GM12878 (cell line): ENCODE measurements around the gene MTF2. TPM values are rescaled to one million over a fixed set of nuclear protein-coding genes. Genes with fewer than 3 reads are reported as not detected.

Experiments used
- ATAC-seq: fragments of 200-7000 bp; cut with Tn5 transposase; 3 replicates; pipeline ENCODE4 v1.9.1; 2020; ENCODE audit warnings: mild to moderate bottlenecking, moderate library complexity
- BruUV-seq: library from RNA; stranded (reverse); fragments of 400-500 nt; replicated peaks from 2 replicates; lab custom pipeline; 2021; lab: Mats Ljungman, UMichigan
- CTCF ChIA-PET: fragments of 300-600 bp; sonication (Branson Sonifier 250); formaldehyde crosslinking; extraction: SDS; loops from one replicate; lab custom pipeline; 2021; ENCODE audit warnings: inconsistent platforms; lab: Yijun Ruan, JAX
- POLR2A ChIA-PET: fragments of 350-600 bp; formaldehyde crosslinking; extraction: SDS; loops from one replicate; lab custom pipeline; 2021; ENCODE audit warnings: inconsistent platforms; lab: Charles Lee
- RAD21 ChIA-PET: fragments of 300-600 bp; sonication (Branson Sonifier 250); formaldehyde crosslinking; loops from one replicate; lab custom pipeline; 2023; ENCODE audit warnings: antibody characterized with exemption; ENCODE audit not compliant: unreplicated experiment; lab: Charles Lee
- SMC1A ChIA-PET: fragments of 300-600 bp; sonication (Branson Sonifier 250); formaldehyde crosslinking; loops from one replicate; lab custom pipeline; 2023; ENCODE audit not compliant: unreplicated experiment, uncharacterized antibody; lab: Charles Lee
- DNase-seq: peaks from one replicate; pipeline ENCODE4 v3.0.0-alpha.2; 2011; ENCODE audit warnings: low read depth, low spot score
- FAIRE-seq: peaks from 3 replicates; lab custom pipeline; 2011; peaks lifted over from hg19 to GRCh38; lab: Jason Lieb, UNC
- H2AFZ ChIP-seq: 2 replicates; pipeline ENCODE4 v1.6.0; 2011; ENCODE audit warnings: low read depth, low read length, control low read depth; ENCODE audit not compliant: control insufficient read depth
- H3K27ac ChIP-seq: 2 replicates; pipeline ENCODE4 v1.5.1; 2011; ENCODE audit warnings: control low read depth; ENCODE audit not compliant: control insufficient read depth, insufficient read depth
- H3K27me3 ChIP-seq, 2 experiments: replicated peaks in 1 of 2; 2 replicates each; pipeline versions ENCODE4 v1.6.0 to v1.6.1; 2011; ENCODE audit warnings: low read length in 1 of 2; ENCODE audit not compliant: control insufficient read depth in 2 of 2, insufficient read depth in 2 of 2
- H3K36me3 ChIP-seq, 2 experiments: 2 replicates each; pipeline ENCODE4 v1.5.1; 2011; ENCODE audit warnings: low read length in 1 of 2; ENCODE audit not compliant: control insufficient read depth in 2 of 2, insufficient read depth in 2 of 2
- H3K4me1 ChIP-seq: 2 replicates; pipeline ENCODE4 v1.6.1; 2011; ENCODE audit warnings: mild to moderate bottlenecking, low read length, moderate library complexity, mixed read lengths; ENCODE audit not compliant: control insufficient read depth, insufficient read depth
- H3K4me2 ChIP-seq: 2 replicates; pipeline ENCODE4 v1.6.0; 2011; ENCODE audit warnings: control low read depth; ENCODE audit not compliant: control insufficient read depth, insufficient read depth
- H3K4me3 ChIP-seq: fragments of 200-600 bp; sonication (generic); 2 replicates; pipeline ENCODE4 v1.5.1; 2016
- H3K79me2 ChIP-seq: 2 replicates; pipeline ENCODE4 v1.6.0; 2011; ENCODE audit warnings: low read length; ENCODE audit not compliant: control insufficient read depth, insufficient read depth
- H3K9ac ChIP-seq: 2 replicates; pipeline ENCODE4 v1.8.0; 2011; ENCODE audit warnings: low read length, control low read depth, mixed read lengths; ENCODE audit not compliant: control insufficient read depth, insufficient read depth
- H3K9me3 ChIP-seq: replicated peaks from 3 replicates; pipeline ENCODE4 v1.5.1; 2011; ENCODE audit warnings: mild to moderate bottlenecking, low read length; ENCODE audit not compliant: control insufficient read depth, insufficient read depth
- H4K20me1 ChIP-seq: 2 replicates; pipeline ENCODE4 v1.6.0; 2011; ENCODE audit not compliant: control insufficient read depth, insufficient read depth
- BCL3 ChIP-seq: IDR thresholded peaks from 2 replicates; pipeline ENCODE4 v1.6.1; 2011; ENCODE audit warnings: borderline replicate concordance, low read depth, mild to moderate bottlenecking, moderate library complexity, low read length; ENCODE audit not compliant: insufficient read depth, poor library complexity, severe bottlenecking
- CEBPB ChIP-seq, 2 experiments: fragments of 150-350 bp in 1 of 2; IDR thresholded peaks; 2 replicates each; pipeline ENCODE4 v1.6.1; 2012 to 2014; ENCODE audit warnings: low read depth in 2 of 2, low read length in 2 of 2, borderline replicate concordance in 1 of 2, inconsistent platforms in 1 of 2
- MEF2B ChIP-seq: fragments of 450-650 bp; IDR thresholded peaks from 2 replicates; pipeline ENCODE4 v1.6.1; 2018; ENCODE audit warnings: mild to moderate bottlenecking, moderate library complexity; ENCODE audit not compliant: partially characterized antibody, poor library complexity, severe bottlenecking
- POLR2A ChIP-seq: IDR thresholded peaks from 2 replicates; pipeline ENCODE4 v1.6.1; 2011; ENCODE audit warnings: low read depth, mild to moderate bottlenecking, low read length
- PRDM15 ChIP-seq: fragments of 450-650 bp; formaldehyde crosslinking; IDR thresholded peaks from 2 replicates; pipeline ENCODE4 v1.4.0; 2020; ENCODE audit warnings: mild to moderate bottlenecking, moderate library complexity
- RB1 ChIP-seq: fragments of 450-650 bp; formaldehyde crosslinking; IDR thresholded peaks from 2 replicates; pipeline ENCODE4 v1.6.1; 2017; ENCODE audit warnings: mild to moderate bottlenecking, borderline replicate concordance
- STAT1 ChIP-seq: fragments of 450-650 bp; conservative IDR thresholded peaks from 2 replicates; pipeline ENCODE4 v1.6.1; 2014; ENCODE audit warnings: antibody characterized with exemption, mild to moderate bottlenecking
- SUPT20H ChIP-seq: IDR thresholded peaks from 2 replicates; pipeline ENCODE4 v1.6.1; 2011; ENCODE audit warnings: low read depth, mild to moderate bottlenecking, low read length, moderate library complexity, borderline replicate concordance; ENCODE audit not compliant: control insufficient read depth
- ZBED1 ChIP-seq: IDR thresholded peaks from 2 replicates; pipeline ENCODE4 v1.6.1; 2016; ENCODE audit warnings: borderline replicate concordance
- ZNF217 ChIP-seq: fragments of 450-650 bp; IDR thresholded peaks from 2 replicates; pipeline ENCODE4 v1.6.1; 2017; ENCODE audit warnings: antibody characterized with exemption, mild to moderate bottlenecking
- ZSCAN29 ChIP-seq: fragments of 450-650 bp; IDR thresholded peaks from 2 replicates; pipeline ENCODE4 v1.6.1; 2017; ENCODE audit warnings: mild to moderate bottlenecking, moderate library complexity
- WGBS: methylation state at CpG from one replicate; pipeline ENCODE4 v1.1.6; 2016; ENCODE audit warnings: low lambda C conversion rate; ENCODE audit not compliant: insufficient replicate concordance, insufficient coverage; ENCODE audit errors: missing lambda C conversion rate; 5-methylcytosine and 5-hydroxymethylcytosine counted together
- in situ Hi-C: fragments of 300-500 bp; cut with MboI; formaldehyde crosslinking; loops from 9 replicates; pipeline ENCODE4 v1.14.3; 2018; ENCODE audit warnings: mixed read lengths
- intact Hi-C: fragments of 100-400 bp; cut with micrococcal nuclease; formaldehyde crosslinking; loops from one replicate; pipeline ENCODE4 v1.14.2; 2022; ENCODE audit not compliant: unreplicated experiment
- polyA plus RNA-seq, 11 experiments: library from polyadenylated mRNA; depleted of rRNA in 4 of 11; unstranded in 6 of 11; stranded (reverse) in 5 of 11; fragments of >200 nt; fragmentation: Nextera tagmentation in 4 of 11; fragmentation: Illumina TruSeq in 1 of 11; extraction: Ambion mirVana in 4 of 11; extraction: Trizol in 1 of 11; gene quantifications; 1 replicate in 1 of 11; 2 replicates in 10 of 11; pipeline versions ENCODE4 v1.2.1 to v1.2.3, GENCODE V29; 2011 to 2016; ENCODE audit warnings: inconsistent platforms in 2 of 11, missing spikeins in 2 of 11, low read depth in 1 of 11
- total RNA-seq, 4 experiments: library from RNA; depleted of rRNA in 3 of 4; stranded (reverse); fragments of >200 nt in 3 of 4; fragmentation: Illumina TruSeq in 1 of 4; extraction: Trizol in 1 of 4; gene quantifications; 2 replicates each; pipeline versions ENCODE4 v1.2.1 to v1.2.3, GENCODE V29; 2013 to 2021

MTF2 gene
- total and polyA plus RNA-seq, 10 of the 15 experiments (the other 5 are each of a cell fraction or from before 2014, with no cell fraction given) = 22.6 to 74.9 (median 42.8) TPM

GRCh38 chr1:93137604-93138292, 58.7 kb downstream of the MTF2 start (continued):
- no peak for TF ChIP-seq ZBED1
- no peak for TF ChIP-seq STAT1
- TF ChIP-seq ZNF217 = no peak
- TF ChIP-seq BCL3 = no peak
- no peak for TF ChIP-seq PRDM15 (CRISPR knock-in tag)

GRCh38 chr1:93140106-93140505, 61.0 kb downstream of the MTF2 start:
- H3K79me2 ChIP-seq = no peaks in the 10 kb centered on the region
- ChIA-PET POLR2A (no interaction called here), SMC1A (interaction anchor here (0.6 to 2.4 kb wide), 6 partner anchors 19 to 1068 kb away, joined by 3 to 7 read pairs (median 4); no protein-coding TSS in a partner anchor), CTCF (interaction anchor here (0.6 to 2.5 kb wide), 6 partner anchors 8 to 697 kb away, joined by 3 to 10 read pairs (median 4); no protein-coding TSS in a partner anchor)
- in situ Hi-C loops = no loop called here
- H3K27ac ChIP-seq = no peak overlapping the region
- BruUV-seq = no TSS peak
- H4K20me1 ChIP-seq = no peaks in the 10 kb centered on the region
- H3K9ac ChIP-seq = no peak overlapping the region
- no peak for TF ChIP-seq CEBPB (IDR thresholded peaks at IDR 0.05; ENCODE audit: borderline replicate concordance in 1 of 2, low read depth in 2 of 2, low read length in 2 of 2)
- TF ChIP-seq SUPT20H = no peak
- TF ChIP-seq ZSCAN29 = no peak
- TF ChIP-seq POLR2A = no peak
- TF ChIP-seq RB1 = no peak
- TF ChIP-seq MEF2B = no peak
- TF ChIP-seq, all 136 proteins: peak for 0
- H3K4me1 ChIP-seq = no peaks in the 10 kb centered on the region
- DNase-seq = no peak
- ATAC-seq = no peak
- no peak overlapping the region for H3K4me2 ChIP-seq
- intact Hi-C loops = no loop called here
- RAD21 ChIA-PET = no interaction called here
- no peak overlapping the region for H2AFZ ChIP-seq
- FAIRE-seq = no peak
- 32% methylated on average over 1 of the region's 1 CpG for WGBS
- H3K27me3 ChIP-seq = no peaks in the 10 kb centered on the region
- H3K4me3 ChIP-seq = no peak overlapping the region
- H3K9me3 ChIP-seq = no peaks in the 10 kb centered on the region
- H3K36me3 ChIP-seq = peaks cover 2 to 15% of the 10 kb centered on the region in 2 experiments
